ENCODE data around the gene COX6B2. TPM values are rescaled to one million over a fixed set of nuclear protein-coding genes. Genes with fewer than 3 reads are reported as not detected.
A peak's percentile ranks its signal among the peaks of the same experiment; 100 is the strongest.

Gene COX6B2
- total and polyA plus RNA-seq, 2 of the 8 experiments (the other 6 are each of a cell fraction or from before 2014, with no cell fraction given) = 4.9 to 6.4 TPM

- no peak for TF ChIP-seq CHD7 (IDR thresholded peaks at IDR 0.05; ENCODE audit: insufficient replicate concordance, low read length)
- no peak for TF ChIP-seq NANOG (IDR thresholded peaks at IDR 0.05; ENCODE audit: insufficient read depth, low read depth, low read length, poor library complexity, severe bottlenecking)
- TF ChIP-seq POLR2A (IDR thresholded peaks at IDR 0.05; ENCODE audit: control extremely low read depth in 1 of 2, low read depth in 2 of 2, low read length in 2 of 2) = no peak
- TF ChIP-seq ATF3 (IDR thresholded peaks at IDR 0.05; ENCODE audit: insufficient read depth, low read depth, low read length) = no peak
- TF ChIP-seq TAF7 (optimal IDR thresholded peaks at IDR 0.05; ENCODE audit: borderline replicate concordance, low read depth, low read length) = peak; percentile 16
- no peak for TF ChIP-seq MAFK (IDR thresholded peaks at IDR 0.05; ENCODE audit: low read depth, low read length)
- no peak for TF ChIP-seq BCL11A (IDR thresholded peaks at IDR 0.05; ENCODE audit: low read depth in 2 of 2, low read length in 2 of 2)
- no peak for TF ChIP-seq RFX5 (IDR thresholded peaks at IDR 0.05; ENCODE audit: borderline replicate concordance, low read depth, low read length)
- TF ChIP-seq KDM4A (IDR thresholded peaks at IDR 0.05; ENCODE audit: low read depth, low read length, severe bottlenecking) = no peak
- TF ChIP-seq E2F6 (IDR thresholded peaks at IDR 0.05) = no peak
Measured at GRCh38 chr19:55354698-55355212, at the start of gene COX6B2 (continued).

Measured in H1 (cell line).